Measurements from ENCODE around the gene PTPRH. TPM values are rescaled to one million over a fixed set of nuclear protein-coding genes. Genes with fewer than 3 reads are reported as not detected.
"Not testable (repeated sequence)": the region's sequence is repeated elsewhere in the genome, so short reads cannot be mapped to it uniquely, and the experiment has no call there.

The PTPRH gene
- total RNA-seq, 1 experiment from 2014 or later: 34.6 TPM

- peaks cover 23% of the 10 kb centered on the region for H3K36me3 Mint-ChIP-seq (ENCODE audit: insufficient read depth, unreplicated experiment)
- TF ChIP-seq, protein P1, sequence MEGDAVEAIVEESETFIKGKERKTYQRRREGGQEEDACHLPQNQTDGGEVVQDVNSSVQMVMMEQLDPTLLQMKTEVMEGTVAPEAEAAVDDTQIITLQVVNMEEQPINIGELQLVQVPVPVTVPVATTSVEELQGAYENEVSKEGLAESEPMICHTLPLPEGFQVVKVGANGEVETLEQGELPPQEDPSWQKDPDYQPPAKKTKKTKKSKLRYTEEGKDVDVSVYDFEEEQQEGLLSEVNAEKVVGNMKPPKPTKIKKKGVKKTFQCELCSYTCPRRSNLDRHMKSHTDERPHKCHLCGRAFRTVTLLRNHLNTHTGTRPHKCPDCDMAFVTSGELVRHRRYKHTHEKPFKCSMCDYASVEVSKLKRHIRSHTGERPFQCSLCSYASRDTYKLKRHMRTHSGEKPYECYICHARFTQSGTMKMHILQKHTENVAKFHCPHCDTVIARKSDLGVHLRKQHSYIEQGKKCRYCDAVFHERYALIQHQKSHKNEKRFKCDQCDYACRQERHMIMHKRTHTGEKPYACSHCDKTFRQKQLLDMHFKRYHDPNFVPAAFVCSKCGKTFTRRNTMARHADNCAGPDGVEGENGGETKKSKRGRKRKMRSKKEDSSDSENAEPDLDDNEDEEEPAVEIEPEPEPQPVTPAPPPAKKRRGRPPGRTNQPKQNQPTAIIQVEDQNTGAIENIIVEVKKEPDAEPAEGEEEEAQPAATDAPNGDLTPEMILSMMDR (IDR thresholded peaks at IDR 0.05; ENCODE audit: unreplicated experiment): no peak
- no TSS peak for BruUV-seq (replicated peaks)
- DNase-seq: no peak
- peaks cover 59% of the 10 kb centered on the region for H3K27me3 Mint-ChIP-seq (ENCODE audit: unreplicated experiment)
- H3K27ac Mint-ChIP-seq (ENCODE audit: unreplicated experiment): peak overlapping the region; percentile 1
- CTCF ChIA-PET: interaction anchor here (1.6 to 2.4 kb wide), 2 partner anchors 12 to 26 kb away, joined by 4 to 7 read pairs; no protein-coding TSS in a partner anchor
- no peaks in the 10 kb centered on the region for H3K9me3 Mint-ChIP-seq (ENCODE audit: low read depth, unreplicated experiment)
- peak overlapping the region; percentile 84 for H3K4me3 Mint-ChIP-seq (ENCODE audit: low read depth, unreplicated experiment)
- H3K4me1 Mint-ChIP-seq (ENCODE audit: low read depth, unreplicated experiment): peaks cover 23% of the 10 kb centered on the region
- intact Hi-C loops (cut with micrococcal nuclease; ENCODE audit: unreplicated experiment): loop anchor here (10.0 kb wide), 1 partner anchor 82 kb away; the partner anchor contains the start of gene PPP6R1
Observed at GRCh38 chr19:55172741-55173140, 36.6 kb downstream of the PTPRH start.

DNA sequence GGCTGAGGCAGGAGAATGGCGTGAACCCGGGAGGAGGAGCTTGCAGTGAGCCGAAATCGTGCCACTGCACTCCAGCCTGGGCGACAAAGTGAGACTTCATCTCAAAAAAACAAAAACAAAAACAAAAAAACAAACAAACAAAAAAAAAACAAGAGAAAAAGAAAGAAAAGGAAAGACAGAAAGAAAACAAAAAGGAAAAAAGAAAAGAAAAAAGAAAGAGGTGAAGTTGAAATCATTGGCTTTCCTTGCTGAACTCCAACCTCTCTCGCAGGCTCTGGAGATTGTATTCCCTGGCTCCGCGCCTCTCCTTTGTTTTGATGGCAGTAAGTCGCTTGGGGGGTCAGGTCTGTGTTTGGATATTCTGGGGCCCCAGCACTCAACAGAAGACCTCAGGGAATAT lies 37.0 kb downstream of the PTPRH start:
- CTCF ChIA-PET; BruUV-seq (replicated peaks); H3K9me3 Mint-ChIP-seq (ENCODE audit: low read depth, unreplicated experiment); DNase-seq: not testable (repeated sequence)
- intact Hi-C loops (cut with micrococcal nuclease; ENCODE audit: unreplicated experiment): loop anchor here (10.0 kb wide), 1 partner anchor 82 kb away; the partner anchor contains the start of gene PPP6R1
- Mint-ChIP-seq H3K27me3 (ENCODE audit: unreplicated experiment) (peaks cover 54% of the 10 kb centered on the region), H3K4me1 (ENCODE audit: low read depth, unreplicated experiment) (peaks cover 23% of the 10 kb centered on the region), H3K27ac (ENCODE audit: unreplicated experiment) (peak overlapping the region; percentile 1), H3K36me3 (ENCODE audit: insufficient read depth, unreplicated experiment) (peaks cover 23% of the 10 kb centered on the region), H3K4me3 (ENCODE audit: low read depth, unreplicated experiment) (peak overlapping the region; percentile 84)

DNA sequence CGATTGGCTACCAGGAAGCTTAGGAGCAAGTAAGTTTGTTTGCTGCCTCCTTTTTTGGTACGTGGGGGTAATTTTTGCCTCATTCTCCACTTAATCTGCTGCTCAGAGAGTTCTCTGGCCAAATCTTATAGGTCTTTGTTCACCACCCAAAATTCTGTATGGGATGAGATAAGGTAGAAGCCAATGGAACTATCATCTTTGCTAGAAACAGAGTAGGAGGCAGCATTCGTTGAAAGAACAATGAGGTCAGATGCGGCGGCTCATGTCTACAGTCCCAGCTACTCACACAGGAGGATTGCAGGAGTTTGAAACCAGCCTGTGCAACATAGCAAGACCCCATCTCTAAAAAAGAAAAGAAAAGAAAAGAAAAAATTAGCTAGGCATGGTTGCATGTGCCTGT lies 37.9 kb downstream of the PTPRH start:
- TF ChIP-seq, protein P1 (IDR thresholded peaks at IDR 0.05; ENCODE audit: unreplicated experiment): no peak
- no TSS peak for BruUV-seq (replicated peaks)
- peaks cover 46% of the 10 kb centered on the region for H3K27me3 Mint-ChIP-seq (ENCODE audit: unreplicated experiment)
- peaks cover 31% of the 10 kb centered on the region for H3K36me3 Mint-ChIP-seq (ENCODE audit: insufficient read depth, unreplicated experiment)
- peak overlapping the region; percentile 84 for H3K4me3 Mint-ChIP-seq (ENCODE audit: low read depth, unreplicated experiment)
- CTCF ChIA-PET: interaction anchor here (0.6 to 0.9 kb wide), 2 partner anchors 8 to 117 kb away, joined by 3 read pairs; partner anchors contain the start of gene SYT5
- peaks cover 23% of the 10 kb centered on the region for H3K4me1 Mint-ChIP-seq (ENCODE audit: low read depth, unreplicated experiment)
- intact Hi-C loops (cut with micrococcal nuclease; ENCODE audit: unreplicated experiment): loop anchor here (10.0 kb wide), 1 partner anchor 83 kb away; the partner anchor contains the start of gene PPP6R1
- no peak for DNase-seq
- no peak overlapping the region for H3K27ac Mint-ChIP-seq (ENCODE audit: unreplicated experiment)
- no peaks in the 10 kb centered on the region for H3K9me3 Mint-ChIP-seq (ENCODE audit: low read depth, unreplicated experiment)

DNA sequence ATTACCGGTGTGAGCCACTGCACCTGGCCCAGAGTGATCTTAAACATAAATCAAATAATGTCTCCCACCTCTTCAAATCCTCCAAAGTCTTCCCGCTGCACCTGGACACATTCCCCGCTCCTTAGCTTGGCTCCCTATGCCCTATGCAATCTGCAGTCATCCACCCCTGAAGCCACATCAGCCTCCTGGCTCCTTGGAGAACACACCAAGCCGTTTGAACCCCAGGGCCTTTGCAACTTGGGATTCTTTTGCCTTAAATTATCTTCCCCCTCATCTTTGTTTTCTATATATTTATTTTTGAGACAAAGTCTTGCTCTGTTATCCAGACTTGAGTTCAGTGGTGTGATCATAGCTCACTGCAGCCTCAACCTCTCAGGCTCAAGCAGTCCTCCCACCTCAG lies 40.2 kb downstream of the PTPRH start:
- Mint-ChIP-seq H3K27me3 (ENCODE audit: unreplicated experiment) (peaks cover 41% of the 10 kb centered on the region), H3K27ac (ENCODE audit: unreplicated experiment) (no peak overlapping the region), H3K9me3 (ENCODE audit: low read depth, unreplicated experiment) (no peaks in the 10 kb centered on the region), H3K36me3 (ENCODE audit: insufficient read depth, unreplicated experiment) (peaks cover 41% of the 10 kb centered on the region), H3K4me1 (ENCODE audit: low read depth, unreplicated experiment) (peaks cover 23% of the 10 kb centered on the region), H3K4me3 (ENCODE audit: low read depth, unreplicated experiment) (no peak overlapping the region)
- no TSS peak for BruUV-seq (replicated peaks)
- intact Hi-C loops (cut with micrococcal nuclease; ENCODE audit: unreplicated experiment): no loop called here
- CTCF ChIA-PET: no interaction called here
- no peak for DNase-seq
- TF ChIP-seq, protein P1 (IDR thresholded peaks at IDR 0.05; ENCODE audit: unreplicated experiment): no peak

Data from Calu3 (cell line).